IMR-90 (cell line): ENCODE results near the gene ZNF471. TPM values are rescaled to one million over a fixed set of nuclear protein-coding genes. Genes with fewer than 3 reads are reported as not detected.

ENCODE experiments used
- ATAC-seq: fragments of 200-7000 bp; cut with Tn5 transposase; 2 replicates; pipeline ENCODE4 v1.9.1; 2020; ENCODE audit warnings: low read depth, mild to moderate bottlenecking, moderate library complexity
- BruUV-seq: library from RNA; stranded (reverse); fragments of 400-500 nt; replicated peaks from 2 replicates; lab custom pipeline; 2021; lab: Mats Ljungman, UMichigan
- CTCF ChIA-PET: fragments of 300-600 bp; formaldehyde crosslinking; extraction: SDS; loops from one replicate; lab custom pipeline; 2021; ENCODE audit warnings: antibody characterized with exemption; lab: Yijun Ruan, JAX
- POLR2A ChIA-PET: fragments of 300-600 bp; sonication (Branson Sonifier 250); formaldehyde crosslinking; loops from one replicate; lab custom pipeline; 2022; ENCODE audit warnings: antibody characterized with exemption; ENCODE audit not compliant: unreplicated experiment; lab: Charles Lee
- DNase-seq: peaks from one replicate; pipeline ENCODE4 v3.0.0; 2013
- H2AFZ ChIP-seq: replicated peaks from 2 replicates; pipeline ENCODE3; 2013; ENCODE audit warnings: low read length, mild to moderate bottlenecking; ENCODE audit not compliant: poor library complexity
- H2AK5ac ChIP-seq: 2 replicates; pipeline ENCODE4 v1.6.1; 2013; ENCODE audit warnings: low read depth, low read length, inconsistent platforms
- H2AK9ac ChIP-seq: replicated peaks from 2 replicates; pipeline ENCODE3; 2013; ENCODE audit warnings: mild to moderate bottlenecking, low read depth, low read length, moderate library complexity; ENCODE audit not compliant: poor library complexity
- H2BK120ac ChIP-seq: 2 replicates; pipeline ENCODE4 v1.6.1; 2013; ENCODE audit warnings: low read depth, low read length, inconsistent platforms
- H2BK15ac ChIP-seq: 3 replicates; pipeline ENCODE4 v1.6.1; 2013; ENCODE audit warnings: low read depth, low read length, inconsistent platforms
- H2BK20ac ChIP-seq: 2 replicates; pipeline ENCODE4 v1.6.1; 2013; ENCODE audit warnings: low read depth, mild to moderate bottlenecking, inconsistent platforms, low read length, moderate library complexity
- H2BK5ac ChIP-seq: 2 replicates; pipeline ENCODE4 v1.6.1; 2013; ENCODE audit warnings: mild to moderate bottlenecking, low read depth, low read length, inconsistent platforms; ENCODE audit not compliant: poor library complexity, severe bottlenecking
- H3K14ac ChIP-seq: replicated peaks from 2 replicates; pipeline ENCODE4 v1.6.1; 2013; ENCODE audit warnings: low read depth, low read length, inconsistent platforms
- H3K18ac ChIP-seq: 2 replicates; pipeline ENCODE4 v1.6.1; 2013; ENCODE audit warnings: low read depth, low read length, control low read depth
- H3K23ac ChIP-seq: 2 replicates; pipeline ENCODE4 v1.6.1; 2013; ENCODE audit warnings: low read depth, low read length, inconsistent platforms
- H3K27ac ChIP-seq: 2 replicates; pipeline ENCODE4 v1.5.1; 2013; ENCODE audit warnings: mild to moderate bottlenecking, control low read depth, low read length; ENCODE audit not compliant: insufficient read depth
- H3K27me3 ChIP-seq: 2 replicates; pipeline ENCODE4 v1.6.1; 2013; ENCODE audit warnings: low read length; ENCODE audit not compliant: control insufficient read depth, insufficient read depth
- H3K36me3 ChIP-seq: 2 replicates; pipeline ENCODE4 v1.6.1; 2013; ENCODE audit warnings: low read length, mixed read lengths; ENCODE audit not compliant: control insufficient read depth, insufficient read depth
- H3K4ac ChIP-seq: 2 replicates; pipeline ENCODE4 v1.6.1; 2013; ENCODE audit warnings: low read depth, low read length, inconsistent platforms
- H3K4me1 ChIP-seq: 2 replicates; pipeline ENCODE4 v1.6.1; 2013; ENCODE audit warnings: low read length, mixed read lengths; ENCODE audit not compliant: control insufficient read depth, insufficient read depth
- H3K4me2 ChIP-seq: 2 replicates; pipeline ENCODE4 v1.6.1; 2013; ENCODE audit warnings: low read depth, mild to moderate bottlenecking, control low read depth, low read length, moderate library complexity
- H3K4me3 ChIP-seq: 2 replicates; pipeline ENCODE4 v1.5.1; 2013; ENCODE audit warnings: low read depth, mild to moderate bottlenecking, control low read depth, low read length, moderate library complexity; ENCODE audit not compliant: insufficient read depth
- H3K56ac ChIP-seq: 2 replicates; pipeline ENCODE4 v1.6.1; 2013; ENCODE audit warnings: low read length, inconsistent platforms; ENCODE audit not compliant: insufficient read depth; ENCODE audit errors: extremely low read depth
- H3K79me1 ChIP-seq, 2 experiments: 2 replicates each; pipeline ENCODE4 v1.6.1; 2013; ENCODE audit warnings: low read length in 2 of 2, inconsistent platforms in 1 of 2, low read depth in 1 of 2
- H3K9ac ChIP-seq: 2 replicates; pipeline ENCODE4 v1.6.1; 2013; ENCODE audit warnings: low read depth, low read length, control low read depth
- H3K9me1 ChIP-seq: 2 replicates; pipeline ENCODE4 v1.6.1; 2013; ENCODE audit warnings: low read length, inconsistent platforms; ENCODE audit not compliant: insufficient read depth
- H3K9me3 ChIP-seq: 2 replicates; pipeline ENCODE4 v1.6.1; 2013; ENCODE audit warnings: low read length; ENCODE audit not compliant: control insufficient read depth, insufficient read depth
- H4K20me1 ChIP-seq: 2 replicates; pipeline ENCODE4 v1.6.1; 2013; ENCODE audit warnings: low read length, inconsistent platforms; ENCODE audit not compliant: insufficient read depth
- H4K5ac ChIP-seq: 2 replicates; pipeline ENCODE4 v1.6.1; 2013; ENCODE audit warnings: mild to moderate bottlenecking, low read depth, low read length, control low read depth
- H4K8ac ChIP-seq, 2 experiments: 2 replicates each; pipeline ENCODE4 v1.6.1; 2013; ENCODE audit warnings: low read depth in 2 of 2, low read length in 2 of 2, control low read depth in 1 of 2, inconsistent platforms in 1 of 2
- H4K91ac ChIP-seq: 2 replicates; pipeline ENCODE4 v1.6.1; 2013; ENCODE audit warnings: low read depth, low read length, inconsistent platforms; ENCODE audit not compliant: insufficient read depth
- MAFK ChIP-seq: IDR thresholded peaks from 2 replicates; pipeline ENCODE4 v1.6.1; 2012; ENCODE audit warnings: low read depth, low read length, improper control_type of control experiment
- MAZ ChIP-seq: IDR thresholded peaks from 2 replicates; pipeline ENCODE4 v1.6.1; 2012; ENCODE audit warnings: low read depth, mild to moderate bottlenecking, low read length, improper control_type of control experiment, moderate library complexity, borderline replicate concordance
- RFX5 ChIP-seq: IDR thresholded peaks from 2 replicates; pipeline ENCODE4 v1.8.0; 2012; ENCODE audit warnings: low read depth, mild to moderate bottlenecking, low read length, moderate library complexity
- SMC3 ChIP-seq: fragments of 150-350 bp; IDR thresholded peaks from 2 replicates; pipeline ENCODE4 v1.6.1; 2016; ENCODE audit warnings: low read depth, mild to moderate bottlenecking, antibody characterized with exemption, low read length, moderate library complexity
- WGBS, 2 experiments: methylation state at CpG; one replicate each; pipeline versions ENCODE4 v1.1.5 to v1.1.7; 2013; ENCODE audit warnings: missing lambda C conversion rate in 2 of 2; ENCODE audit not compliant: insufficient read length in 1 of 2; ENCODE audit errors: extremely low coverage in 2 of 2; 5-methylcytosine and 5-hydroxymethylcytosine counted together
- dilution Hi-C: fragments of 300-500 bp; cut with HindIII; formaldehyde crosslinking; loops from one replicate; pipeline ENCODE4 v1.14.3; 2018; ENCODE audit warnings: low sequenced_read_pairs; ENCODE audit not compliant: unreplicated experiment
- in situ Hi-C: fragments of 300-500 bp; cut with MboI; formaldehyde crosslinking; loops from 3 replicates; pipeline ENCODE4 v1.14.3; 2019; ENCODE audit warnings: low sequenced_read_pairs, inconsistent platforms, mixed read lengths
- intact Hi-C: fragments of 100-400 bp; cut with micrococcal nuclease; formaldehyde crosslinking; loops from 2 replicates; pipeline ENCODE4 v1.10.0; 2022
- polyA plus RNA-seq, 3 experiments: library from polyadenylated mRNA; depleted of rRNA; stranded (reverse); fragments of >200 nt; gene quantifications; 2 replicates each; pipeline ENCODE4 v1.2.3, GENCODE V29; 2012; ENCODE audit warnings: low replicate concordance in 1 of 3
- total RNA-seq: library from RNA; depleted of rRNA; stranded (reverse); fragments of >200 nt; gene quantifications from 2 replicates; pipeline ENCODE4 v1.2.3, GENCODE V29; 2012
- TF ChIP-seq, protein P1 (sequence below): conservative IDR thresholded peaks from 2 replicates; pipeline ENCODE4 v1.5.1; 2012; ENCODE audit warnings: mild to moderate bottlenecking, low read depth, low read length, improper control_type of control experiment

The ZNF471 gene
- total and polyA plus RNA-seq, 2 of the 4 experiments (the other 2 are of a cell fraction), result 2.3 to 2.5 TPM

DNA sequence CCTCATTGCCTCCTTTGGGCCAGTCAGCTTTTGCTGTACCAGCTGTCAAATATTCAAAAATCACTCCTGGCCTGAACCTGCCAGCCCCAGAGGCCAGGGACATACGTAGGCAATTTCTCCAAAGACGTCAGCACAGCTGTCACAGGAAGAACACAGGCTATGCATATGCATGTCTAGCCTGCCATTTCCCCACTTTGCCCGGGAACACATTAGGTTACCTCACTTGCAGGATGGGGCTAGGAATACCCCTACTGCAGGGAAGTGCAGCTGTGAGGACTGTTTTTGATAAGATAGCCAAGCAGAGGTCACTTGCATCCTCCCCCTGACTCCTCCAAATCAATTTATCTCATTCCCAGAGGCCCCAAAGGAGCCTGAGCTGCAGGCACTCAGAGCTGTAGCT lies 33.3 kb upstream of the ZNF471 start (continued):
- TF ChIP-seq SMC3 (no peak), MAZ (no peak)
- TF ChIP-seq, protein P1, sequence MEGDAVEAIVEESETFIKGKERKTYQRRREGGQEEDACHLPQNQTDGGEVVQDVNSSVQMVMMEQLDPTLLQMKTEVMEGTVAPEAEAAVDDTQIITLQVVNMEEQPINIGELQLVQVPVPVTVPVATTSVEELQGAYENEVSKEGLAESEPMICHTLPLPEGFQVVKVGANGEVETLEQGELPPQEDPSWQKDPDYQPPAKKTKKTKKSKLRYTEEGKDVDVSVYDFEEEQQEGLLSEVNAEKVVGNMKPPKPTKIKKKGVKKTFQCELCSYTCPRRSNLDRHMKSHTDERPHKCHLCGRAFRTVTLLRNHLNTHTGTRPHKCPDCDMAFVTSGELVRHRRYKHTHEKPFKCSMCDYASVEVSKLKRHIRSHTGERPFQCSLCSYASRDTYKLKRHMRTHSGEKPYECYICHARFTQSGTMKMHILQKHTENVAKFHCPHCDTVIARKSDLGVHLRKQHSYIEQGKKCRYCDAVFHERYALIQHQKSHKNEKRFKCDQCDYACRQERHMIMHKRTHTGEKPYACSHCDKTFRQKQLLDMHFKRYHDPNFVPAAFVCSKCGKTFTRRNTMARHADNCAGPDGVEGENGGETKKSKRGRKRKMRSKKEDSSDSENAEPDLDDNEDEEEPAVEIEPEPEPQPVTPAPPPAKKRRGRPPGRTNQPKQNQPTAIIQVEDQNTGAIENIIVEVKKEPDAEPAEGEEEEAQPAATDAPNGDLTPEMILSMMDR, result no peak

DNA sequence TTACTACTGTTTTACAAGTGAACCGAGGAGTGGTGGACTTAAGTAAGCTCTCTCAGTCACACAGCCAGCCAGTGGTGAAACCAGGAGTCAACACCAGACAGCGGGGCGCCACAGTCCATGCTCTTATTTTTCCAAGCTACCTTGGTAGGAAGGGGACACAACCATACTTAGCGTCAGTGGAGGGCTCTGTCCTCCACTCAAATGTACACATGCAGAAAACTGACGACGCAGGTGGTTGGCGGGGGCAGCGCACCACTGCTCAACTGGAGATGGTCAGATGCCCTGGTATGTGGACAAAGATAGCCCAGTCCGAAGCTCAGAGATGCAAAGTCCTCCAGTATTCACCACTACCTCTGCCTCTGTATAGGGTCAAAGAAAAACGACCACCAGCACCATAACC lies 31.6 kb upstream of the ZNF471 start:
- no CpG with 5 or more reads among the region's 10 CpGs for WGBS, 2 experiments
- Histone ChIP-seq H4K5ac (no peak overlapping the region), H3K14ac (no peak overlapping the region), H3K79me1 (peaks cover 13 to 17% of the 10 kb centered on the region in 2 experiments), H2AFZ (no peak overlapping the region), H3K56ac (no peak overlapping the region), H4K91ac (no peak overlapping the region), H3K4me3 (peak overlapping the region; percentile 70; the same call in 1 of the 2 replicates), H2AK5ac (no peak overlapping the region), H3K9me1 (no peaks in the 10 kb centered on the region), H2AK9ac (no peak overlapping the region), H4K8ac (no peak overlapping the region; a peak in 1 of 4 replicates), H4K20me1 (no peaks in the 10 kb centered on the region; the same call in 1 of the 2 replicates), H3K27ac (no peak overlapping the region), H3K23ac (no peak overlapping the region), H3K18ac (no peak overlapping the region), H3K27me3 (no peaks in the 10 kb centered on the region), H3K4ac (no peak overlapping the region), H3K4me2 (peak overlapping the region; percentile 97; the same call in 1 of the 2 replicates), H2BK20ac (no peak overlapping the region), H2BK5ac (no peak overlapping the region), H3K9ac (no peak overlapping the region), H3K36me3 (peaks cover 4% of the 10 kb centered on the region), H3K4me1 (no peaks in the 10 kb centered on the region), H2BK15ac (no peak overlapping the region), H3K9me3 (peaks cover 20% of the 10 kb centered on the region), H2BK120ac (no peak overlapping the region)
- POLR2A ChIA-PET, result no interaction called here
- CTCF ChIA-PET, result no interaction called here
- TF ChIP-seq MAZ, result no peak
- TF ChIP-seq MAFK, result no peak
- no peak for TF ChIP-seq RFX5
- DNase-seq (no peak), ATAC-seq (no peak)
- intact Hi-C loops, result loop anchor here (2.0 to 10.0 kb wide), 2 partner anchors 73 to 119 kb away; partner anchors contain the start of gene ZNF71
- in situ Hi-C loops, result no loop called here
- BruUV-seq, result no TSS peak
- dilution Hi-C loops, result no loop called here
